HG02840 (cell line): ENCODE measurements around the gene SPOUT1.
"Not testable (repeated sequence)": the region's sequence is repeated elsewhere in the genome, so short reads cannot be mapped to it uniquely, and the experiment has no call there.

Experiments used
- ATAC-seq: cut with Tn5 transposase; IDR thresholded peaks from one replicate; pipeline ENCODE4 v1.9.1; 2021; ENCODE audit warnings: mild to moderate bottlenecking, moderate library complexity, moderate number of reproducible peaks; ENCODE audit not compliant: unreplicated experiment, low FRiP score

The SPOUT1 gene

GRCh38 chr9:128781187-128782070 is 48.2 kb downstream of the SPOUT1 start:
- ATAC-seq: no peak

- not testable (repeated sequence) for ATAC-seq
These were observed 49.5 kb downstream of the SPOUT1 start for GRCh38 chr9:128780093-128780492.

- no peak for ATAC-seq
These were observed 54.8 kb downstream of the SPOUT1 start for GRCh38 chr9:128774804-128775203.

GRCh38 chr9:128773049-128773448 is 56.5 kb downstream of the SPOUT1 start:
- ATAC-seq: no peak

GRCh38 chr9:128771745-128772519 is 57.7 kb downstream of the SPOUT1 start, which contains the start of gene ZER1:
ZER1 (minus strand) TSS chr9:128771927; CDS start chr9:128755565, 16,362 bp downstream.
- peak; percentile 91 for ATAC-seq

GRCh38 chr9:128771094-128771721 is 58.4 kb downstream of the SPOUT1 start:
- ATAC-seq: peak; percentile 32

GRCh38 chr9:128770286-128771030 is 59.1 kb downstream of the SPOUT1 start:
- no peak for ATAC-seq
